OCI-LY1 (cell line): Measurements from ENCODE around the gene NDFIP2.

ENCODE experiments used
- H2AFZ ChIP-seq: fragments of 200-600 bp; sonication (generic), shearing (Covaris generic); 2 replicates; pipeline ENCODE4 v1.6.0; 2014; ENCODE audit warnings: antibody characterized with exemption, mild to moderate bottlenecking, low read length
- H3F3A ChIP-seq: fragments of 200-600 bp; sonication (generic), shearing (Covaris generic); 2 replicates; pipeline ENCODE4 v1.6.0; 2014; ENCODE audit warnings: mild to moderate bottlenecking, antibody characterized with exemption, low read length, moderate library complexity; ENCODE audit not compliant: insufficient read depth
- H3K27ac ChIP-seq: fragments of 200-600 bp; sonication (generic); 2 replicates; pipeline ENCODE4 v1.5.1; 2014; ENCODE audit warnings: low read length, mixed run types, mild to moderate bottlenecking, low read depth; ENCODE audit not compliant: poor library complexity, severe bottlenecking
- H3K27me3 ChIP-seq: fragments of 200-600 bp; sonication (generic); 2 replicates; pipeline ENCODE4 v1.6.0; 2014; ENCODE audit warnings: antibody characterized with exemption, mild to moderate bottlenecking, low read length, moderate library complexity; ENCODE audit not compliant: insufficient read depth
- H3K36me3 ChIP-seq: fragments of 200-600 bp; sonication (generic); 2 replicates; pipeline ENCODE4 v1.6.1; 2014; ENCODE audit warnings: mild to moderate bottlenecking, antibody characterized with exemption, low read length, moderate library complexity, mixed read lengths; ENCODE audit not compliant: insufficient read depth
- H3K4me1 ChIP-seq: fragments of 200-600 bp; sonication (generic); 2 replicates; pipeline ENCODE4 v1.5.1; 2014; ENCODE audit warnings: mild to moderate bottlenecking, low read length, moderate library complexity; ENCODE audit not compliant: insufficient read depth, severe bottlenecking
- H3K4me2 ChIP-seq: fragments of 200-600 bp; sonication (generic), shearing (Covaris generic); 2 replicates; pipeline ENCODE4 v1.6.1; 2014; ENCODE audit warnings: low read length
- H3K4me3 ChIP-seq: fragments of 200-600 bp; sonication (generic); 2 replicates; pipeline ENCODE4 v1.5.1; 2014; ENCODE audit warnings: low read length, low read depth, mild to moderate bottlenecking, mixed read lengths; ENCODE audit not compliant: poor library complexity, severe bottlenecking
- H3K79me2 ChIP-seq: fragments of 200-600 bp; shearing (Covaris generic); 2 replicates; pipeline ENCODE4 v1.6.1; 2016; ENCODE audit warnings: mixed run types, low read length, mixed read lengths; ENCODE audit not compliant: insufficient read depth
- H3K9ac ChIP-seq: fragments of 200-600 bp; sonication (generic), shearing (Covaris generic); 2 replicates; pipeline ENCODE4 v1.6.1; 2014; ENCODE audit warnings: mild to moderate bottlenecking, low read length, mixed read lengths
- H3K9me2 ChIP-seq: fragments of 200-600 bp; sonication (generic), shearing (Covaris generic); 2 replicates; pipeline ENCODE4 v1.6.1; 2014; ENCODE audit warnings: low read depth, mild to moderate bottlenecking, low read length, mixed read lengths
- H3K9me3 ChIP-seq: fragments of 200-600 bp; shearing (Covaris generic); 2 replicates; pipeline ENCODE4 v1.6.1; 2014; ENCODE audit warnings: low read length, mixed read lengths
- H4K20me1 ChIP-seq: fragments of 200-600 bp; sonication (generic), shearing (Covaris generic); 2 replicates; pipeline ENCODE4 v1.6.0; 2016; ENCODE audit warnings: mild to moderate bottlenecking, low read length; ENCODE audit not compliant: insufficient read depth
- EZH2 ChIP-seq: fragments of 200-600 bp; sonication (generic), shearing (Covaris generic); IDR thresholded peaks from 2 replicates; pipeline ENCODE4 v1.8.0; 2017; ENCODE audit warnings: borderline replicate concordance, mixed run types, mild to moderate bottlenecking, antibody characterized with exemption, low read length, moderate library complexity, mixed read lengths
- TF ChIP-seq, protein P1 (sequence below): fragments of 200-600 bp; sonication (generic), shearing (Covaris generic); IDR thresholded peaks from 2 replicates; pipeline ENCODE4 v1.5.1; 2017; ENCODE audit warnings: mild to moderate bottlenecking, antibody characterized with exemption, low read length, moderate library complexity, mixed read lengths

NDFIP2 gene

DNA sequence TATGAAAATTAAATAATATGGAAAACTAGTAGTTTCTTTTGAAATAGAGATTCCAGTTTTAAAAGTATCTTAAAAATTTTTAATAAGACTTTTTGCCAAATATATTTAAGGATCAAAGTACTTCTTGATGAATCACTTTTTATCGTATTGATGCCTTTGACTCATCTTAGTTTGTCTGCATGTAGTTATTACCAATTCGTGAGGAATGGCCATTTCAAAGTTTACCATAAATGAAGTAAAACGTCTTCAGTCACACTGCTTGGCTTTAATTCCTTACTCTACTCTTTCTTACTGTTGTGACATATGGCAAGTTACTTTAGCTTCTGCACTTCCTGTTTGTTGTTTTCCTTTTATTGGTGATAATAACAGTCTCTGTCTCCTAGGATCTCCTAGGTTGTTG, 38.3 kb downstream of the NDFIP2 start:
- Histone ChIP-seq H4K20me1 (no peaks in the 10 kb centered on the region), H3K36me3 (peaks cover 25% of the 10 kb centered on the region), H3K4me2 (no peak overlapping the region), H3K9ac (no peak overlapping the region), H3F3A (no peaks in the 10 kb centered on the region), H3K9me3 (no peaks in the 10 kb centered on the region), H3K4me3 (no peak overlapping the region), H3K79me2 (0 out of 2 replicates have a peak, but pooled peaks cover 4% of the 10 kb centered on the region), H3K27me3 (no peaks in the 10 kb centered on the region), H3K27ac (no peak overlapping the region), H3K4me1 (no peaks in the 10 kb centered on the region), H3K9me2 (no peaks in the 10 kb centered on the region), H2AFZ (no peak overlapping the region)
- no peak for TF ChIP-seq EZH2

DNA sequence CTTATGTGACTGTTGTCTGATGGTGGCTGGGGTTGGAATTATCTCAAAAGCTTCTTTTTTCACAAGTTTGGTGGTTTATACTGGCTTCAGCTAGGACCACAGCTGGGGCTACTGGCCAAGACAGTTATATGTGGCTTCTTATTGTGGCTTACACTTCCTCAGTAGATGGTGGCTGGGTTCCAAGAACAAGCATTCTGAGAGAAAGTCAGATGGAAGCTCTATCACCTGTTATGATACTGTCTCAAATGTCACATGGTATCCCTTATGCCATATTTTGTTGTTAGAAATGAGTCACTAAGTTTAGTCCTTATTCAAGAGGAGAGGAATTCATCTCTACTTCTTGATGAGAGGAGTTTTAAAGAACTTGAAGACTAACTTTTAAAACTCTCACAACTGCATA, 41.6 kb downstream of the NDFIP2 start:
- H3K27me3 ChIP-seq, result no peaks in the 10 kb centered on the region
- no peaks in the 10 kb centered on the region for H3K9me2 ChIP-seq
- H3K4me2 ChIP-seq, result no peak overlapping the region
- no peaks in the 10 kb centered on the region for H3K9me3 ChIP-seq
- no peak overlapping the region for H3K27ac ChIP-seq
- TF ChIP-seq EZH2, result no peak
- TF ChIP-seq, protein P1, sequence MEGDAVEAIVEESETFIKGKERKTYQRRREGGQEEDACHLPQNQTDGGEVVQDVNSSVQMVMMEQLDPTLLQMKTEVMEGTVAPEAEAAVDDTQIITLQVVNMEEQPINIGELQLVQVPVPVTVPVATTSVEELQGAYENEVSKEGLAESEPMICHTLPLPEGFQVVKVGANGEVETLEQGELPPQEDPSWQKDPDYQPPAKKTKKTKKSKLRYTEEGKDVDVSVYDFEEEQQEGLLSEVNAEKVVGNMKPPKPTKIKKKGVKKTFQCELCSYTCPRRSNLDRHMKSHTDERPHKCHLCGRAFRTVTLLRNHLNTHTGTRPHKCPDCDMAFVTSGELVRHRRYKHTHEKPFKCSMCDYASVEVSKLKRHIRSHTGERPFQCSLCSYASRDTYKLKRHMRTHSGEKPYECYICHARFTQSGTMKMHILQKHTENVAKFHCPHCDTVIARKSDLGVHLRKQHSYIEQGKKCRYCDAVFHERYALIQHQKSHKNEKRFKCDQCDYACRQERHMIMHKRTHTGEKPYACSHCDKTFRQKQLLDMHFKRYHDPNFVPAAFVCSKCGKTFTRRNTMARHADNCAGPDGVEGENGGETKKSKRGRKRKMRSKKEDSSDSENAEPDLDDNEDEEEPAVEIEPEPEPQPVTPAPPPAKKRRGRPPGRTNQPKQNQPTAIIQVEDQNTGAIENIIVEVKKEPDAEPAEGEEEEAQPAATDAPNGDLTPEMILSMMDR, result no peak
- H3K36me3 ChIP-seq, result peaks cover 52% of the 10 kb centered on the region
- 0 out of 2 replicates have a peak, but pooled peaks cover 4% of the 10 kb centered on the region for H3K79me2 ChIP-seq
- H3K9ac ChIP-seq, result no peak overlapping the region
- no peak overlapping the region for H3K4me3 ChIP-seq
- no peak overlapping the region for H2AFZ ChIP-seq
- H4K20me1 ChIP-seq, result no peaks in the 10 kb centered on the region
- no peaks in the 10 kb centered on the region for H3F3A ChIP-seq
- peaks cover 7% of the 10 kb centered on the region for H3K4me1 ChIP-seq

DNA sequence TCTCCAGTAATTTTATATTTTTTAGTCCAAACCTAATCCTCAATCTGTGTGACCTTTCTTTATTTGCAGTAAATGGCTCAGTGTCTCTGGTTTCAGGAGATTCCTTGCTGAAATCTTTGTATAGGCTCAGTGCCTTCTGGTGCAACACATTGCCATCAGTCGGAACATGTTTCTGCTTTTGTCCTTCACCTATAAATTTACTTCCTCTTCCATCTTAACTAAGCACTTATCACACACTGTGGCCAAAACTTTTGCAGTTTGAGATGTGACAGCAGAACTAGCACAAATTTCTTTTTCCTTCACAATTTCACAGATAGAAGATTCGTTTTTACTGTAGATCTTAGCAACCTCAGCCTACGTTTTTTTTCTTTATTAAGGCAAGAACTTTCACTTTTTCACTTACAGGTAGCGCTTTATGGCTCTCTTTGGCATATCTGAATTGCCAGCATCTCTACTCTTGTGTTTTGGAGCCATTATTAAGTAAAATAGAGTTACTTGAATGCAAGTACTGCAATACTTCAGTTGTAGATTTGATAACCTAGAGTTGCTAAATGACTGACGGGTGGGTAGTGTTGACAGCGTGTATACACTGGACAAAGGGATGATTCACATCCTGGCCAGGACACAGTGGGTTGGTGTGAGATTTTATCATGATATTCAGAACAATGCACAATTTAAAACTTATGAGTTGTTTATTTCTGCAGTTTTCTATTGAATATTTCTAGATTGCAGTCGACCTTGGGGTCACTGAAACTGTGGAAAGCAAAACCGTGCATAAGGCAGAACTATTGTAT, 44.3 kb downstream of the NDFIP2 start:
- no peaks in the 10 kb centered on the region for H4K20me1 ChIP-seq
- H3F3A ChIP-seq, result no peaks in the 10 kb centered on the region
- peaks cover 7% of the 10 kb centered on the region for H3K4me1 ChIP-seq
- no peak overlapping the region for H3K4me3 ChIP-seq
- no peaks in the 10 kb centered on the region for H3K9me3 ChIP-seq
- no peak overlapping the region for H2AFZ ChIP-seq
- H3K4me2 ChIP-seq, result no peak overlapping the region
- 0 out of 2 replicates have a peak, but pooled peaks cover 4% of the 10 kb centered on the region for H3K79me2 ChIP-seq
- TF ChIP-seq, protein P1, result no peak
- no peaks in the 10 kb centered on the region for H3K9me2 ChIP-seq
- H3K27me3 ChIP-seq, result no peaks in the 10 kb centered on the region
- H3K36me3 ChIP-seq, result peaks cover 55% of the 10 kb centered on the region
- no peak overlapping the region for H3K9ac ChIP-seq
- no peak overlapping the region for H3K27ac ChIP-seq

DNA sequence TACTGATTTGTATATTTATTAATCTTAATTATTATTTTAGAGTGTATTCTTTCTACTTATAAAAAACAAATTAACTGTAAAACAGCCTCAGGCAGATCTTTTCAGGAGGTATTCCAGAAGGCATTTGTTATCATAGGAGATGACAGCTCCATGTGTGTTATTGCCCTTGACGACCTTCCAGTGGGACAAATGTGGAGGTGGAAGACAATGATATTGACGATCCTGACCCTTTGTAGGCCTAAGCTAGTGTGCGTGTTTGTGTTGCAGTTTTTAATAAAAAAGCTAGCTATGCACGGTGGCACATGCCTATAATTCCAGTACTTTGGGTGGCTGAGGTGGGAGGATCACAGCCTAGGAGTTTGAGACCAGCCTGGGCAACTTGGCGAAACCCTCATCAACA, 46.7 kb downstream of the NDFIP2 start:
- H3K36me3 ChIP-seq, result peaks cover 44% of the 10 kb centered on the region
- no peaks in the 10 kb centered on the region for H3K79me2 ChIP-seq
- H3K4me2 ChIP-seq, result no peak overlapping the region
- H3K27me3 ChIP-seq, result no peaks in the 10 kb centered on the region
- H3K9me3 ChIP-seq, result no peaks in the 10 kb centered on the region
- H3K9ac ChIP-seq, result no peak overlapping the region
- no peaks in the 10 kb centered on the region for H3K9me2 ChIP-seq
- H3F3A ChIP-seq, result no peaks in the 10 kb centered on the region
- no peaks in the 10 kb centered on the region for H4K20me1 ChIP-seq
- TF ChIP-seq EZH2, result no peak
- TF ChIP-seq, protein P1, result no peak
- no peak overlapping the region for H3K27ac ChIP-seq
- H3K4me3 ChIP-seq, result no peak overlapping the region
- no peak overlapping the region for H2AFZ ChIP-seq
- H3K4me1 ChIP-seq, result peaks cover 7% of the 10 kb centered on the region
